Cardiac fibroblast (primary cell): ENCODE data around the gene NUAK2.

ENCODE experiments used
- DNase-seq, 2 donors: peaks; one replicate each; pipeline versions ENCODE4 v3.0.0 to v3.0.0-alpha.2; 2010; ENCODE audit warnings: low read depth in 2 of 2
- H3K4me3 ChIP-seq, 2 donors: replicated peaks in 1 of 2; 1 replicate in 1 of 2; 2 replicates in 1 of 2; pipeline ENCODE4 v1.5.1; 2011; ENCODE audit warnings: low read depth in 2 of 2, low read length in 2 of 2, mild to moderate bottlenecking in 2 of 2, moderate library complexity in 1 of 2
- TF ChIP-seq, protein P1 (sequence below): IDR thresholded peaks from one replicate; pipeline ENCODE4 v1.5.1; 2011; ENCODE audit warnings: low read depth, mild to moderate bottlenecking, low read length, inconsistent platforms

NUAK2 gene

DNA sequence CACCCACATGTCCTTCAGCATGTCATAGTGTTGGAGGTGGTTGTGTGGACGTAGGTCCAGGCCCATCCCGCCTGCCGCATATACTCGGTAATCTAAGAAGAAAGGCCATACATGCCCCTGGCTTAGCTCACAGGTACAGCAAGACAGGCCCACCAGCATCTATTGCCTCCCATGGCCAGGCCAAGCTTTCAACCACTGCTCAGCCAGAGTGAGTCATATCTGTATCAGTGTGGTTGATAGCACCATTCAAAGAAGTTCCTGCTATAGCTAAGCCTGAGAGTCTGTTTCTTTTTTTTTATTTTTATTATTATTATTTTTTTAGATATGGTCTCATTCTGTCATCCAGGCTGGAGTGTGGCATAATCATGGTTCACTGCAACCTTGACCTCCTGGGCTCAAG lies 18.2 kb upstream of the NUAK2 start:
- TF ChIP-seq, protein P1, sequence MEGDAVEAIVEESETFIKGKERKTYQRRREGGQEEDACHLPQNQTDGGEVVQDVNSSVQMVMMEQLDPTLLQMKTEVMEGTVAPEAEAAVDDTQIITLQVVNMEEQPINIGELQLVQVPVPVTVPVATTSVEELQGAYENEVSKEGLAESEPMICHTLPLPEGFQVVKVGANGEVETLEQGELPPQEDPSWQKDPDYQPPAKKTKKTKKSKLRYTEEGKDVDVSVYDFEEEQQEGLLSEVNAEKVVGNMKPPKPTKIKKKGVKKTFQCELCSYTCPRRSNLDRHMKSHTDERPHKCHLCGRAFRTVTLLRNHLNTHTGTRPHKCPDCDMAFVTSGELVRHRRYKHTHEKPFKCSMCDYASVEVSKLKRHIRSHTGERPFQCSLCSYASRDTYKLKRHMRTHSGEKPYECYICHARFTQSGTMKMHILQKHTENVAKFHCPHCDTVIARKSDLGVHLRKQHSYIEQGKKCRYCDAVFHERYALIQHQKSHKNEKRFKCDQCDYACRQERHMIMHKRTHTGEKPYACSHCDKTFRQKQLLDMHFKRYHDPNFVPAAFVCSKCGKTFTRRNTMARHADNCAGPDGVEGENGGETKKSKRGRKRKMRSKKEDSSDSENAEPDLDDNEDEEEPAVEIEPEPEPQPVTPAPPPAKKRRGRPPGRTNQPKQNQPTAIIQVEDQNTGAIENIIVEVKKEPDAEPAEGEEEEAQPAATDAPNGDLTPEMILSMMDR = no peak
- no peak overlapping the region for H3K4me3 ChIP-seq
- no peak for DNase-seq

DNA sequence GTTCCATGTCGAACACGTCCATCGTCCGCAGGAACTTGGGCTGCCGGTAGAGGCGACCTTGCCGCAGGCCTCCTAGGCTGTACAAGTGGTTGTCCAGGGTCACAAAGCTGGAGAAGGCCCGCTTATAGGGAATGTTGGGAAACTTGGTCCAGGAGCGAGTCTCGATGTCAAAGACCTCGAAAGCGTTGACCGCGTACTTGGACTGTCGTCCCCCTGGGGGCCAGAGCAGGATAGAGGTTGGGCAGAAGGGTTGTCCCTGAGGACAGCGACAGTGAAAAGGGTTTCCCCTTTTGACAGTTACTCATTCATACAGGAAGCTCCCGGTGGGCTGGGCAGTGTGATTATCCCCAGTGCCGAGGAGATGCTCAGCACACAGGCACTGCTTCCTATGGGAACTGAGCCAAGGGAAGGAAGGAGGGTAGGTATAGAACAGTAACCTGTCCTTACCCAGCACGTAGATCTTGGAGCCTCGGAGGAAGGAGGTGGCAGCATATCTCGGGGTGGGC lies 17.7 kb upstream of the NUAK2 start:
- no peak overlapping the region for H3K4me3 ChIP-seq
- TF ChIP-seq, protein P1 = no peak
- DNase-seq = no peak

GRCh38 chr1:205338011-205338410 lies 16.5 kb upstream of the NUAK2 start:
- TF ChIP-seq, protein P1 = no peak
- DNase-seq = no peak
- H3K4me3 ChIP-seq = no peak overlapping the region

DNA sequence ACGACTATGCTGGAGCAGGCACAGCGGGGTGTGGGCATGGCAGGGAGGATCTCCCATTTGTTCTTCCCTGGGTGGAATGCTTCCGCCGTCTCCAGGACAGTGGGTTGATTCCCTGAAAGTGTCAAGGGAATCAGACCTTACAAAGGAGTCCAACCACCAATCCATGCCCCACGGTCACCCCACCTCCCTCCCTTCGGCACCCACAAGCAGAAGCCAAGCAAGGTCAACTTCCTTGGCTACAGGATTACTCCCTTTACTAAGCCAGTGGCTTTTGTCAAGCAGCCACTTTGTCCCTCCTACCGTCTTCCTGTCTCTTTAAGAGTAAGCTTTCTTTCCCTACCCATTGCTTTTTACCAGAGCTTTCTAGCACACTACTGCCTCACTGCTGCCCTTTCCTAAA lies 15.9 kb upstream of the NUAK2 start:
- TF ChIP-seq, protein P1 = no peak
- DNase-seq = no peak
- H3K4me3 ChIP-seq = no peak overlapping the region

DNA sequence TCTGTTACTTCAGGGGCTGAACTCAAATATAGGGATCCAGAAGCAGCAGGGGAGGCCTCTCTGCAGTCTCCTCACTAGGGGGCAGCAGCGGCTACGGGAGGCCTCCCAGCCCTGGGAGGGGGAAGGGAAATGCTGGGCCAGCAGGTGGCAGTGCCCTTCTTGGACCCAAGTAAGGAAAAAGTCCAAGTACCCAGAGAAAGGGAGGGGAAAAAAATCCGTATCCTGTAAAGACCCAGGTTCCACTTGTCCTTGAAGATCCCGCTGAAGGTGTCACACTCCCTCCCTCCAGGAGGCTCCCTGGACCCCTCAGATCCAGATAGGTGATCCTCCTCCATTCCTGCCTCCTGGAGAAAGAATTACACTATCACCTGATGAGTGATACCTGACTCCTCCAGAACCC lies 14.1 kb upstream of the NUAK2 start:
- TF ChIP-seq, protein P1 = peak; percentile 100
- H3K4me3 ChIP-seq = no peak overlapping the region
- DNase-seq = peak; percentile 77 to 82

DNA sequence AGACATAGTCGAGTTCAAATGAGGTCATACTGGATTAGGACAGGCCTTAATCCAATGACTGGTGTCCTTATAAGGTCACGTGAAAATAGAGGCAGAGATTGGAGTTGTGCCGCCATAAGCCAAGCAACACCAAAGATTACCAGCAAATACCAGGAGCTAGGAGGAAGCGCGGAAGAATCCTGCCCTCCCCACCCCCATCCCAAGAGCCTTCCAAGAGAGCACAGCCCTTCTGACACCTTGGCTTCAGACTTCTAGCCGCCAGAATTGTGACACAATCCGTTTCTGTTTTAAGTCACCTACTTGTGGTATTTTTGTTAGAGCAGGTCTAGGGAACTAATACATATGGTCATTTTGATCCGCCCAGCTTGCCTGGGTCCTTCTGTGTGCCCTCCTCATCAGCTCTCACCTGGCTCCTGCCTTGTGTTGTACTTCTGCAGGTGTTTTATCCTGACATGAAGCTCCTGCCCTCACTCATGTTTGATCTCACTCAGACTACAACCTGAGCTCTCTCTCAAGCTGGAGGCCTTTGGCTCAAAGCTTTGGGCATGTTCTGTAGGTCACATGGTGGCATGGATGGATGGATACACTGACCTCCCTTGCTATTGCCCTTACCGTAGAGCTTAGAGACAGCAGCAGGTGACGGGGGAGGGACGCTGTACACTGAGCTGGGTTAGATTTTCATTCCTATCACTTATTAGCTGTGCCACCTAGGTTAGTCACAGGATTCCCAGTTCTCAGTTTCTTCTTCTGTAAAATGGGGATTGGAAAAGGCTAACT lies 10.7 kb upstream of the NUAK2 start:
- TF ChIP-seq, protein P1 = no peak
- DNase-seq = no peak
- no peak overlapping the region for H3K4me3 ChIP-seq
